HG03095 (cell line): ENCODE data around the gene PELI2.

ENCODE experiments used
- ATAC-seq: cut with Tn5 transposase; IDR thresholded peaks from one replicate; pipeline ENCODE4 v1.9.1; 2021; ENCODE audit warnings: moderate library complexity; ENCODE audit not compliant: unreplicated experiment

Gene PELI2

DNA sequence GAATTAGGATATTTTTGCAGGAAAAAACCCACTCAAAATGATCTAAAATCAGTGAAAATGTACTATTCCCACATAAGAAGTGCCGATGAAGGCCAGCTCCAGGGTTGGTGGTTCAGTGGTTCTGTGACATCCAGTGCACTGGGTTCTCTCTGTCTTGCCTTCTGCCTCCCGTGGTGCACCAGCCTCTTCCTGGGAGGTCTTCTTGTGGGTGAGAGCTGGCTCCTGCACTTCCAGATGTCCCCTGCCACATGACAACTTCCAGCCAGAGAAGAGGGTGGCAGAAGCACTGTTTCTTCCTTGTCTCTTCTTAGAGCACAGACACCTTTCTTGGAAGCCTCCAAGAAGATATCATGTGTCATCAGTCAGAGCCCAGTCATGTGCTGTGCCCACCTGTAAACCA is 170.9 kb downstream of the PELI2 start:
- no peak for ATAC-seq

DNA sequence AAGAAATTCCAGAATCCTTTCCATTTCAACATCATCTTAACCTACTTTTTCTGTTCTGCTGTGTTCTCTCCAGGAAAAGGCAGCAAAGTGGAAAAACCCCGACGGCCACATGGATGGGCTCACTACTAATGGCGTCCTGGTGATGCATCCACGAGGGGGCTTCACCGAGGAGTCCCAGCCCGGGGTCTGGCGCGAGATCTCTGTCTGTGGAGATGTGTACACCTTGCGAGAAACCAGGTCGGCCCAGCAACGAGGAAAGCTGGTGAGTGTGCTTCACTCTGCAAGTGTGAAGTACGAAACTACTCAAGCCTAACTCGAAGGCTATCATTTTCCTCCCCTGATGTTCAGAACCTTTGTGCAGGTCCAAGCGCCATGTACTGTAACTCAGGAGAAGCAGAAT is 172.0 kb downstream of the PELI2 start:
- no peak for ATAC-seq

GRCh38 chr14:56292970-56293369 is 174.8 kb downstream of the PELI2 start:
- no peak for ATAC-seq

GRCh38 chr14:56293506-56293905 is 175.3 kb downstream of the PELI2 start:
- ATAC-seq, result no peak

DNA sequence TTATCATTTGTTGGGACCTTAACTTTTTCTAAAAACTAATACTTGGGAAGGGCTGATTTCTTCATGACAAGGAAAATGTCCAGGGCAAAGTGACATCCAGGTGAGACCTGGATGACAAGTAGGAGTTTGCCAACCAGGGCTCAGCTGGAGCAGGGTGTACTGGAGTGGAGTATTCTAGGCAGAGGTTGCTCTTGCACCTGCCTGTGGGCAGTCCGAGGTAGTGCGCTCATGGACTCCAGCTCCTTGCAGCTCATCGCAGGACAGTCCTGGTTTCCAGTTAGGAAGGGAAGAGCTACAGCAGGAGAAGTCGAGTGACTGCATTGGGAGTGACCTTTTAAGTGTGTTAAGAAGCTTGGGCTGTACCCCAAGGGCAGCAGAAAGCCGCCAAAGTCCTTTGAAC is 175.9 kb downstream of the PELI2 start:
- ATAC-seq, result no peak

DNA sequence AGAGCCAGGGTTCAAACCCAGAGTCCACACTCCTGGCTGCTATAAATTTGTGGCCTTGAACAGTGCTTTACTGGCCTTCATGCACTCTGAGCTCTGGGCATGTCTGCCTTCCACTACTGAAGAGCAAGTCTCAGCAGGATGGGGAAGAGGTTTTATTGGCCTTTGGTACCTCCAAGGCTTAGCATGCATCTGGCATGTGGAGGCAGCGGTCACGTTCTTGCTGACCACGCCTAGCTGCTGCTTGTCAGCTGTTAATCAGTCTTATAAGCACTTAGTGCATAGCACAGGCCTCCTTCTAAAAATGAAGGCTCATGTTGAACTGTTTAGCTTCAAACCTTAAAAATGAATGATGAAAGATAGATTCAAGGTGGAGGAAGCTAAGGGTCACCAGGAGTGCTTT is 177.5 kb downstream of the PELI2 start:
- no peak for ATAC-seq

- ATAC-seq, result no peak
These were observed 179.2 kb downstream of the PELI2 start for GRCh38 chr14:56297449-56297848.

- no peak for ATAC-seq
These were observed 181.2 kb downstream of the PELI2 start for GRCh38 chr14:56299306-56299984.

GRCh38 chr14:56300495-56300894 is 182.3 kb downstream of the PELI2 start:
- no peak for ATAC-seq

DNA sequence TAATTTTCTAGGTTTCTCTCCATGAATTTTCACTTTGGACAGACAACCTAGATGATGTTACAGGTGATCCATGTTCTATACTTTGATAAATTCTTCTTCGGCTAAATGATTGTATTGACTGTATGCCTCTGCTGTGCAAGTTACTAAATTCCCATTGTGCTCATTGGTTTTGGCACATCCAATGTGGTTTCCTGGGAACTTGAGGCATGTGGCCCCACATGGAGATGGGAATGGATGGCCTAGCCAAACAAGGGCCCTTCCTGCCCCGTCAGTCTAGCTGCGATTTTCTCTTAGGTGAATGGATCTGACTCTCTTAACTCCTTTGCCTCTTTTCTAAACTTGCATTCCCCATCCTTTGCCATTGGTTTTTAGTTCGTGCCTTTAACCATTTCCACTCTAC is 186.2 kb downstream of the PELI2 start:
- ATAC-seq, result no peak

GRCh38 chr14:56309198-56309597 is 191.0 kb downstream of the PELI2 start:
- no peak for ATAC-seq

GRCh38 chr14:56310643-56311042 is 192.4 kb downstream of the PELI2 start:
- ATAC-seq, result no peak

- no peak for ATAC-seq
These were observed 195.6 kb downstream of the PELI2 start for GRCh38 chr14:56313789-56314188.

- ATAC-seq, result no peak
These were observed 200.3 kb downstream of the PELI2 start for GRCh38 chr14:56318393-56319115.

- ATAC-seq, result no peak
These were observed 203.7 kb downstream of the PELI2 start for GRCh38 chr14:56321861-56322260.

DNA sequence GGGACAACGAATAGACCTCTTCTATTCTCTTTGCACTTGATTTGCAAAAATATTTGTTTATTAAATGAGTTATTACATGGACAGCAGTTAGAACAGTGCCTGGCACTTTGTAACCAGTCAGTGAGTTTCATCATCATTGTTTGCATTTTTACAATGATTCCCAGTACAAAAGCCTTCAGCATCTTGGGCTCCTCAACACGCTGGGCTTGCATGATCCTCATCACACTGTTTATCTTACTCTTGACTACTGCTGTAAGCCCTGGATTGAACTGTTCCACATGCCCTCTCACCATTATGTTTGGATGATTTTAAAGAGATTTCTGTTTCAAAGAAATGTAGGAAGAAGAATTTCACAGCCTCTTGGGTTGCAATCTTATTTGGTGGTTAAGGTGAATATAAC is 204.3 kb downstream of the PELI2 start:
- ATAC-seq, result no peak

- ATAC-seq, result no peak
These were observed 206.2 kb downstream of the PELI2 start for GRCh38 chr14:56324454-56324853.

DNA sequence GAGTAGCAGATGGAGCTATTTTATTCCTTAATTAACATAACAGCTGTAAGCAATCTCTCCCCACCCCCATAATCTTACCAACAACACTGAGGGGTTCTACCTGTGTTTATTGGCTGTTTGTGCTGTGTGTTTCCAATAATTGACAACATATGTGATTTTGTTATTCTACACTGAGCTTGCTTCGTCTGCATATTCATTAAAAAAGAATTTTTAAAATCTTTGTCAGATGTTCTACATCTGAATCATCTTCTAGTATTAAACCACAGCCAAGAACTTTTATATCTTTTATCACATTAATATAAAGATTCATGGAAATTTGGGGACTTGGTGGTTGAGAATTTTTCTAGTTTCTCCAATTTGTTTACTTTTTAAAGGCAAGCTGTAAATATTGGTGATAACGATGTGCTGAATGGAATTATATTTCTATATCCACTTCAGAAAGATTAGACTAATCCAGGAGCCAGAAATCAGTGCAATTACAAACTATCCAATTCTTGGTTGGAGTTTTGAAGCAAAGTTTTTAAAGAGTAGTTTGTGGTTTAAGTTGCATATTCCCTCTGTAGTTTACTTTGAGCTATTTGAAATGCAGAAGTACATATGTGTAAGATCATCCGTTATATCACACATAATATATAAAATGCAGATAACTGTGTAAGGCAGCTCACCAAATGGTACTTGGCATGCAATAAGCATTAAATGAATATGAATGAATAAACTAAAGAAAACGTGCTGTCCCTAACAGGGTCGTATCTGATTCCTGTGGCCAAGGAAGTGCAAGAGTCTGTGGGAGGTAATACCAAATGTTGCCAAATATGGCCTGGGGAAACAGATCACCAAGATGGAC is 206.9 kb downstream of the PELI2 start:
- no peak for ATAC-seq

GRCh38 chr14:56328021-56328420 is 209.8 kb downstream of the PELI2 start:
- no peak for ATAC-seq

- no peak for ATAC-seq
These were observed 213.5 kb downstream of the PELI2 start for GRCh38 chr14:56331592-56332216.
